ENCODE data around the gene ASS1. TPM values are rescaled to one million over a fixed set of nuclear protein-coding genes. Genes with fewer than 3 reads are reported as not detected.

The ASS1 gene
- total RNA-seq, 2 donors from 2014 or later, result 380 to 511 TPM

DNA sequence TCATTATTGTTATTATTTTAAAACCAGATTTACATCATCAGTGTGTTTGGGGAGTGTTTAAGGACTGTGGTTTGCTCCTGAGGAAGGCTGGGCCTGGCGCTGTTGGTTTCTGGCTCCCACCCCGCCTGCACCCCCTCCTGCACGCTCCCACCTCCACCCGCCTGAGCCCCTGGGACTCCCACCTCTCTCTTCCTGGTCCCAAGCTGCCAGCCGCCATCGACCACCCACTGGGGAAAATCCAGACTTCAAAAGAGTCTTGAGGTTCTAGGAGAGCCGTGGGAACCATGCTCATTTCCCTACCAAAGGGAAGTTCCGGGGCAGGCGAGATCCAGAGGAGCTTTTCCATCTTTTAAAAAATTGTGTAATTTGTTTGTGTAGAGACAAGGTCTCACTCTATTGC, 99.6 kb downstream of the ASS1 start:
- Histone ChIP-seq H3K9ac (ENCODE audit: low read depth in 2 of 2, low read length in 2 of 2) (no peak overlapping the region), H3K27me3 (no peaks in the 10 kb centered on the region), H3K27ac (no peak overlapping the region), H3K36me3 (no peaks in the 10 kb centered on the region), H3K4me3 (no peak overlapping the region), H3K4me1 (no peaks in the 10 kb centered on the region), H3K9me3 (no peaks in the 10 kb centered on the region)
- TF ChIP-seq, protein P1, sequence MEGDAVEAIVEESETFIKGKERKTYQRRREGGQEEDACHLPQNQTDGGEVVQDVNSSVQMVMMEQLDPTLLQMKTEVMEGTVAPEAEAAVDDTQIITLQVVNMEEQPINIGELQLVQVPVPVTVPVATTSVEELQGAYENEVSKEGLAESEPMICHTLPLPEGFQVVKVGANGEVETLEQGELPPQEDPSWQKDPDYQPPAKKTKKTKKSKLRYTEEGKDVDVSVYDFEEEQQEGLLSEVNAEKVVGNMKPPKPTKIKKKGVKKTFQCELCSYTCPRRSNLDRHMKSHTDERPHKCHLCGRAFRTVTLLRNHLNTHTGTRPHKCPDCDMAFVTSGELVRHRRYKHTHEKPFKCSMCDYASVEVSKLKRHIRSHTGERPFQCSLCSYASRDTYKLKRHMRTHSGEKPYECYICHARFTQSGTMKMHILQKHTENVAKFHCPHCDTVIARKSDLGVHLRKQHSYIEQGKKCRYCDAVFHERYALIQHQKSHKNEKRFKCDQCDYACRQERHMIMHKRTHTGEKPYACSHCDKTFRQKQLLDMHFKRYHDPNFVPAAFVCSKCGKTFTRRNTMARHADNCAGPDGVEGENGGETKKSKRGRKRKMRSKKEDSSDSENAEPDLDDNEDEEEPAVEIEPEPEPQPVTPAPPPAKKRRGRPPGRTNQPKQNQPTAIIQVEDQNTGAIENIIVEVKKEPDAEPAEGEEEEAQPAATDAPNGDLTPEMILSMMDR (IDR thresholded peaks at IDR 0.05), result no peak
- DNase-seq, result no peak
- intact Hi-C loops (cut with DNase I), result no loop called here

DNA sequence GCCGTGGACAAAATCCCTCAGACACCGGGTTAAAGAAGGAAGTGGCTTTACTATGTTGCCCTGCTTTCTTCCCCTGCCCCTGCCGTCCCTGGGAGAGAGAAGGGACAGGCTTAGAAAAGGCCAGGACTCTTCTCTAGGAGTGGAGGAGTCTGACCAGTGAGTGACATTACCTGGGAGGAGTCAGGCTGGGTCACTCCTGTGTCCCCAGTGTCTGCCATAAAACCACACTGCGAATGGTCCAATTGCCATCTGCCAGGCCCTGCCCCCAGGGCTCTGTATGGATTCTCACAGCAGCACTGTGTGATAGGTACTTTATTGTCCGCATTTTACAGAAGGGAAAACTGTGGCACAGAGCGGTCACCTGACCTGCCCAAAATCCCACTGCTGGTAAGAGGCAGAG, 103.3 kb downstream of the ASS1 start:
- DNase-seq, result no peak
- Histone ChIP-seq H3K27me3 (no peaks in the 10 kb centered on the region), H3K27ac (no peak overlapping the region), H3K4me3 (no peak overlapping the region), H3K9ac (ENCODE audit: low read depth in 2 of 2, low read length in 2 of 2) (no peak overlapping the region), H3K4me1 (no peaks in the 10 kb centered on the region), H3K36me3 (no peaks in the 10 kb centered on the region), H3K9me3 (no peaks in the 10 kb centered on the region)
- TF ChIP-seq, protein P1 (IDR thresholded peaks at IDR 0.05), result no peak
- intact Hi-C loops (cut with DNase I), result no loop called here

DNA sequence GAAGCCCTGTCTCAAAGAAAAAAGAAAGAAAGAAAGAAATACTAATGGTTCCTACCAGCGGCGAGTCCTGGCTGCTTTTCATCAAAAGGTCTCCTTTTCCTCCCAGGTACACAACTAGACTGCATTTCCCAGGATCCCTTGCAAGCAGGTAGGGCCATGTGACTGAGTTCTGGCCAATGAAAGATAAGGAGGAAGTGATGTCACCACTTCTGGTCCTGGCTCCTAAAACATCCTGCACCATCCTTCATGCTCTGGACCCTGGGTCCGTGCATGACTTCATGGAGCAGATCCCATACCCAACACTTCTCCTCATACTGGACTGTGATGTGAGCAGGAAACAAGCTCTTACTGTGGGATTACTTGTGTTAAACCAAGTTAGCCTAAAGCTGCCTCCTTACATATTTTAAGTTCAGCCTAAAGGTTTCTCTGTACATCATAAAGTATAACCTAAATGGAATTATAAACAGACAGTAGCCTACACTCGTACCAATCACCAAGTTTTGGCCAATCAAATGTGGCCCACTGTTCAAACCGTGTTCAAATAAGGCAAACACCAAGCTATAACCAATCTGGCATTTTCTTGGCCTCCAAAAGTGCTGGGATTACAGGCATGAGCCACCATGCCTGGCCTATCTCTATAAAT, 104.5 kb downstream of the ASS1 start:
- H3K9me3 ChIP-seq, result no peaks in the 10 kb centered on the region
- intact Hi-C loops (cut with DNase I), result no loop called here
- H3K27ac ChIP-seq, result no peak overlapping the region
- no peaks in the 10 kb centered on the region for H3K36me3 ChIP-seq
- no peaks in the 10 kb centered on the region for H3K4me1 ChIP-seq
- TF ChIP-seq, protein P1 (IDR thresholded peaks at IDR 0.05), result no peak
- H3K27me3 ChIP-seq, result no peaks in the 10 kb centered on the region
- no peak overlapping the region for H3K4me3 ChIP-seq
- H3K9ac ChIP-seq (ENCODE audit: low read depth in 2 of 2, low read length in 2 of 2), result no peak overlapping the region
- DNase-seq, result no peak

Other genes starting within 250 kb of the ASS1 start
- 10 to 100 TPM; 20.1 to 30.6 TPM for gene HMCN2, start 179.2 kb upstream of the ASS1 start, total RNA-seq
- gene FUBP3, start 134.6 kb downstream of the ASS1 start, total RNA-seq, result 10 to 100 TPM; 44.7 to 50.0 TPM
- not detected for gene PRDM12, start 219.6 kb downstream of the ASS1 start, total RNA-seq
- 10 to 100 TPM; 13.6 to 34.2 TPM for gene EXOSC2, start 248.8 kb downstream of the ASS1 start, total RNA-seq

Data from colonic mucosa (tissue), 4 donors.